GM04503 (cell line): ENCODE results near the gene FOXK2.
"Not testable (repeated sequence)": the region's sequence is repeated elsewhere in the genome, so short reads cannot be mapped to it uniquely, and the experiment has no call there.

Experiments used
- DNase-seq: peaks from one replicate; pipeline ENCODE4 v3.0.0-alpha.2; 2012; ENCODE audit warnings: low read depth

The FOXK2 gene

DNA sequence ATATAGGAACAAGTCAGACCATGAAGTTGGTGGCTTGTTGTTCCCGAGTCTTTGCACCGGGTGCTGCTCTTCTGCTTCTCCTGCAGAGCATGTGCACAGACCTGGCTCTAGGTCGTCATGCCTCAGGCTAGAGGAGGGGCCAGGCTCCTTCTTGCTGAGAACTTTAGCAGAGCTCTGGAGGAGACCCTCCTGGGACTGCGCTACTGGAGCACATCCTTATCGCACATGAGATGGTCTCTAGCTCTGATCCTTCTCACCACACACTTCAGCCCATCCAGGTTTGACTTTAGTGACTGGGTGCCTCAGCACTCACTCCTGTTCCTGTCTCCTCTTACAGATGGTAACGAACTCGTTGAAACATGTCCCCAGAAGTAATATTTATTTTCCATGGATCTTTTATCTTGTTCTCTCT, 14.9 kb downstream of the FOXK2 start:
- DNase-seq = no peak

DNA sequence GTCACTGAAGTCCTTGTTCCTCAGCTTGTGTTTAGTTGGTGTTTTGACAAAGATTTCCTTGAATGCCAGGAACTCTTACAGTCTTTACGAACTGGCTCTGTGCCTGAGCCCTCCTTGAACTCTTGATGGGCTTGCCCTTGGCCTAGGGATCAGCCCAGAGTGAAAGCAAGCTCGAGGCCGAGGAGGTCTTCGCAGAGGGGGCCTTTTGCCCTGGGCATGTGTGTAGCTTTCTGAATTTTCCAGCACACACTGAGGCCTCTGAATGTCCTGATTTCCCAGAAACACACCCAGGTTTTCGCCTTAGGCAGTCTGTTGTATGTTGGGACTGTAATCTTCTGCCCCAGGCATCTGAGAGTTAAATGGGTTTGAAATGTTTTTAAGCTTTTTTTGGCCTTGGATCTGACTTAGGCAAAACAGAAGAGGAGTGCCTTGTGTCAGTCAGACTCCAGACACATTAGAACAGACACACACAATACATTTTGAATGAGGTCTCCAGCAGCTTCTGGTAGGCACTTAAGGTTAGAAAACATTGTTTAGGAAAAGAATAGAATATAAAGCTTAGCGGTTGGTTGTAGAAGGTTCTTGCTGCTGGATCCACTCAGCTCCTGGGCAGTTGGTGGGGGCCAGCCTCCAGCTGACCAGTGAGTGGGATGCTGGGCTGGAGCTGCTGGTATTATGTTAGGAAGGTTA, 17.1 kb downstream of the FOXK2 start:
- no peak for DNase-seq

DNA sequence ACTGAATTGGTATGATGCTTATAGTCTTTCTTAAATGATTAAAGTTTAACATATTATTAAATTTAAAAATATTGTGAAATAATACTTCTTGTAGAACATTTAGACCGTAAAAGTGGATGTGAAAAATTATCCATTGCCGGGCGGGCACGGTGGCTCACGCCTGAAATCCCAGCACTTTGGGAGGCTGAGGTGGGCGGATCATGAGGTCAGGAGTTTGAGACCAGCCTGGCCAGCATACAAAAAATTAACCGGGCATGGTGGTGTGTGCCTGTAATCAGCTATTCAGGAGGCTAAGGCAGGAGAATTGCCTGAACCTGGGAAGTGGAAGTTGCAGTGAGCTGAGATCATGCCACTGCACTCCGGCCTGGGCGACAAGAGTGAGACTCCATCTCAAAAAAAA, 17.7 kb downstream of the FOXK2 start:
- not testable (repeated sequence) for DNase-seq

DNA sequence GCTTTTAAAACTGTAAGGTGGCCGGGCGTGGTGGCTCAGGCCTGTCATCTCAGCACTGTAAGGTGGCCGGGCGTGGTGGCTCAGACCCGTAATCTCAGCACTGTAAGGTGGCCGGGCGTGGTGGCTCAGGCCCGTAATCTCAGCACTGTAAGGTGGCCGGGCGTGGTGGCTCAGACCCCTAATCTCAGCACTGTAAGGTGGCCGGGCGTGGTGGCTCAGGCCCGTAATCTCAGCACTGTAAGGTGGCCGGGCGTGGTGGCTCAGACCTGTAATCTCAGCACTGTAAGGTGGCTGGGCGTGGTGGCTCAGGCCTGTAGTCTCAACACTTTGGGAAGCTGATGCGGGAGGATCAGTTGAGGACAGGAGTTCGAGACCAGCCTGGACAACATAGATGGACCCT, 19.5 kb downstream of the FOXK2 start:
- DNase-seq = not testable (repeated sequence)

DNA sequence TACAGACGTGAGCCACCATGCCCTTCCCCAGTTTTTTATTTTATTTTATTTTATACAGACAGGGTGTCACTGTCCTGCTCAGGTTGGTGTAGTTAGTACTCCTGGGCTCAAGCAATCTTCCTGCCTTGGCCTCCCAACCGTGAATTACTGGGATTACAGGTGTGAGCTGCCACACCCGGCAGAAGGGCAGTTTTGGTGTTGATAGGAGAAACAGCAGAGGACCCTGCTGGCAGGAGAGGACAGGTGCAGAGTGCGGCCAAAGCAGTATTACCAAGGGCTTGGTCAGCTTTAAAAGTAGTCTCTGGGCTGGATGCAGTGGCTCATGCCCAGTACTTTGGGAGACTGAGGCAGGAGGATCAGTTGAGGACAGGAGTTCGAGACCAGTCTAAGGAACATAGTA, 22.9 kb downstream of the FOXK2 start:
- DNase-seq = no peak

DNA sequence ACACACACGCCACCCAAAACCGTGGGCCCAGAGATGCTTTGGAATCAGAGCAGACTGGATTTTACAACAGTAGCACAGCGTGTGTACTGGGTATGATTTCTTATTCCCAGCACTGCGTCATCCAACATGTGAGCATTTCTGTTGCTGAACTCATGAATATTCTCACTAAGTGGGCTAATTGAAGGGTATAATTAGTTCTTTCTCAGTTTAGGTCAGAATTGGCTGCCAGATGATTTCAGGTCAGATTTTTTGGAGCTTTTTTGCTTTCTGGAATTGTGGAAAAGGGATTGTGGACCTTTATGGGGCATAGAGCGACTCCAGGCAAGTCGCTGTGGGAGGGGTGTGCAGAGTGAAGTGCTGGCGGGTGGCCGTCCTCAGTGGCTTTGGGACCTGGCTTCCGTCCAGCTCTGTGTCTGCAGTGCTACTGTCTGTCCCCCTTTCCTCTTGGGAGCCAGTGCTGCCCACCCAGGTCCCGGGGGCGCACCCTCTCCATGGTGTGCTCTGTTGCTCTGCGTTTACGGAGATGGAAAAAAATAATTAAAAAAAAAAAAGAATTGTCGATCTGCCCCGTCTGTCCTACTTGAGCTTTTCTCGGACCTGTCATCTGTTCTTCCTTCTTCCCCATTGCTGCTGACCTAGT, 25.0 kb downstream of the FOXK2 start:
- no peak for DNase-seq

DNA sequence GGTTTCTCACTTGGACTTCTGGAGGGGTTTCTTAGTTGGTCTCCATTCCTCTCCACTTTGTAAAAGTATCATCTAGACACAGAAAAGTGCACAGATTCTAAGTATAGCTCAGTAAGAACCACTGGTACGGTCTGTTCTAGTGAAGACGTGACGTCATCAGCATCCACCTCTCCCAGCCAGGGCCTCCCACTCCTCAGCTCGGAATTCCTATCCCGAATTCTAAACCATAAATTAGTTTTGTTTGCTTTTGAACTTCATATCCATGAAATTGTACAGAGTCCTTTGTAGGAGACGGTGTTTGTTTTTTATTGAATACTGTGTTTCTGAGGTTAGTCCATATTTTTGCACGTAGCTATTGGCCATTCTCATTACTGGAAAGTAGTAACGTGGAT, 25.5 kb downstream of the FOXK2 start:
- no peak for DNase-seq

DNA sequence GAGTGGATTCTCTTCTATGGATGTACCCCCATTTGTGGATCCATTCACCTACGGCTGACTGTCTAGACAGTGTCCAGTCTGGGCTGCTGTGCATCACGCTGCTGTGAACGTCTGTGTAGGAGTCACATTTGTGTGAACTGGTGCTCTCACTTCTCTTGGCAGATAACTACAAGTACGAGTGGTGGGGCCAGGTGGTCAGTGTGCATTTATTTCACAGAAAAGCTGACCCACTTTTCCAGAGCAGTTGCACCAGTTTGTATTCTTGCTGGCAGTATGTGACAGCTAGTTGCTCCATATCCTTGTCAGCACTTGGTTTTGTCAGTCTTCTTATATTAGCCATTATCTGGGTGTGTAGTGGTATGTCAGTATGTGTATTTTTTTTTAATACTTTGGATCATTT, 28.4 kb downstream of the FOXK2 start:
- no peak for DNase-seq

DNA sequence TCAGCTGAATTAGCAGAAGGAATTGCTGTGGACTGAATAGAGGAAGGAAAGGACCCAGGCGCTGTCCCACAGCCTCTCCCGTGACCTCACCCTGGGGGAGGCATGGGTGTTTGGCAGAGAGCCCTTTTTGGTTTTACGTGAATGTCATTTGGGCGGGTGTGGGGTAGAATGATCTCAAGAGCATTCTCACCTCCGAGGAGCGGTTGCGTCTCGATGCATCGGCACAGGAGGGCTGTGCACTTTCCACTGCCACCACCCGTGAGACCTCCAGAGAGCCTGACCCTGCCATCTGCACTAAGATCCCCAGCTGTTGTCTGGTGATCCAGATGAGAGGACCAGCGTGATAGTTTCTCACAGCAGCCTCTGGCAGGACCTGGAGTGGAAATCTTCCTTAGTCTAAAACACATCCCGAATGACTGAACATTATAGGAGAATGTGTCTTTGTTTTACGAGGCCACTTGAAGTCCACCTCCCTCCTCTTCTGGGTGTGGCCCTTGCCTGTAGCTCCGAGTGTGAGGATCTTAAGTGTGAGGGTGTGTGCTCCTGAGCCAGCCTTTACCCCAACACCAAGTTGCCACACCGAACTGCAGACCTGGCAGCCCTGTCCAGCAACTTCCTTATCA, 29.3 kb downstream of the FOXK2 start:
- no peak for DNase-seq

DNA sequence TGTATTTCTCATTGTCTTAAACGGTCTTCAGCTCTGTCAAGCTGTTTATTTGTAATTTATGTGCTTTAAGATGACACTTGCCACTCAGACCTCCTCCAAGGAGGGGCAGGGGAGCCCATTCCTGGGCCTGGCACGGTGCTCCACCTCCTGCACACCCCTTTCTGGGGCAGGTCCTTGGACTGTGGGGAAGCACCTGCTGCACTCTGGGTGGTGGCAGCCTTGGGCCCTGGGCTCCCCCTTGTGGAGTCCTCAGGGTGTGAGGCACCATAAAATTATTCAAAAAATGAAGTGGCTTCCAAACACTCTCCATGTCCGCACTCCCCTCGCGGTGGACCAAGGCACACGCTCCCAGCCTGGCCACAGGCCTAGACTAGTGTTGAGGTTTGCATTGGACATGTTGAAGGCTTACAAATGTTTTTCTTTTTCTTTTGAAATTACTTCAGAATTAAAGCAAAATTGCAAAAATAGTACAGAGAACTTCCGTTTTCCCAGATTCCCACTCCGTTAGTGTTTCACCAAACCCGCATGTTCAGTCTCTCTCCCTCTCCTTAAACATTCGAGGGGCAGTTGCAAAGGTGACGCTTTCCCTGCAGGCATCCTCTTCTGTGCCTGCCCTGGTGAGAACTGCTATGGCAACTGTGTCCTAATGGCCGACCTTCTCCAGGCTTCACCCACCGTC, 32.4 kb downstream of the FOXK2 start:
- DNase-seq = no peak

DNA sequence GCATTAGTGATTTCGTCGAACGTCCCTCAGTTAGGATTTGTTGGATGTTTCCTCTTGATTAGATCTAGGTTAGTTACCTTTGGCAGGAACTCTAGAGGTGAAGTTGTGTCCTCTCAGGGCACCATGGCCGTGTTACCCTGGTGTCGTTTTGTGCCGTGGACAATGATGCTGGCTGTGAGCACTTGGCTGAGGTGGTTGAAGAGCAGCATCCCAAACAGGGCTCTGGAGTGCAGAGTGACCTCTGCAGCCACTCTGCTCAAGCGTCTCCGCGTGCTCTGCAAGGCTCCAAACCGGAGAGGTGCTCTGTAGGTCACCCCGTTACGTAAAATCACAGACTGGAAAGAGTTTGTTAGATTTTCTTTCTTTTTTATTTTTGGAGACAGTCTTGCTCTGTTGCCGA, 33.0 kb downstream of the FOXK2 start:
- DNase-seq = no peak

DNA sequence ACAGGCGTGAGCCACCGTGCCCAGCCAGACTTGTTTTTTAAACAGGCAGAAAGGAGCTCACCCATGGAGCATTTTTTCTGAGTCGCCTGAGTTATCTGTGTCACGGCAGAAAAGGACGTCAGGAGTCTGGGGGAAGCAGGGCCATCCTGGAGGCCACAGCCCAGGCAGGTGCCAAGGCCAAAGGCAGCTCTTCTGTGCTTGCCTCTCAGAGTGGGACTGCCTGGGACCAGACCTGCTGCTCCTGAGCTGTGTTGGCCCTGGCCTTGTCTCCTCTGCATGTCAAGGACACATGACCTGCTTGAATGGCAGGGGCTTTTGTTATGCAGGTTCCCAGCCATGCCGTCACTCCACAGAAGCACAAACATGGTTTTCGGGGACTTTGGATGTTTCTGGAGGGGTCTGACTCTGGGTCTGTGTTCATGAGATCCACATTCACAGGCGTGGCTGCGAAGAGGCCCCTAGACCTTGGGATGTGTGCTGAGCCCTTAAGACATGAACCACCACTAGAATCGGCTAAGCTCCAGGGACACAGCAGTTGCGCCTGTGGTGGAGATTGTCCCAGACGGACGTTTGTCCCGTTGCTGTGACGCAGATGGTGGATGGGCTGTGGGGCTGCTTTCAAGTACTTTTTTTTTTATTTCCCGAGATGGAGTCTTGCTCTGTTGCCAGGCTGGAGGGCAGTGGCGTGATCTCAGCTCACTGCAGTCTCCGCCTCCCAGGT, 33.8 kb downstream of the FOXK2 start:
- DNase-seq = no peak

DNA sequence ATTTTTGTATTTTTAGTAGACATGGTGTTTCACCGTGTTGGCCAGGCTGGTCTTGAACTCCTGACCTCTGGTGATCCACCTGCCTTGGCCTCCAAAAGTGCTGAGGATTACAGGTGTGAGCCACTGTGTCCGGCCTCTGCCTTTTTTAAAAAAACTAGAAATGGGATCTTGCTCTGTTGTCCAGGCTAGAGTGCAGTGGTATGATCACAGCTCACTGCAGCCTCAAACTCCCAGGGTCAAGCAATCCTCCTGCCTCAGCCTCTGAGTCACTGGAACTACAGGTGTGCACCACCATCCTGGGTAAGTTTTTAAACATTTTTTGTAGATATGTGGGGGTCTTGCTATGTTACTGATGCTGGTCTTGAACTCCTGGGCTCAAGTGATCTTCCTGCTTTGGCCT, 38.0 kb downstream of the FOXK2 start:
- not testable (repeated sequence) for DNase-seq

DNA sequence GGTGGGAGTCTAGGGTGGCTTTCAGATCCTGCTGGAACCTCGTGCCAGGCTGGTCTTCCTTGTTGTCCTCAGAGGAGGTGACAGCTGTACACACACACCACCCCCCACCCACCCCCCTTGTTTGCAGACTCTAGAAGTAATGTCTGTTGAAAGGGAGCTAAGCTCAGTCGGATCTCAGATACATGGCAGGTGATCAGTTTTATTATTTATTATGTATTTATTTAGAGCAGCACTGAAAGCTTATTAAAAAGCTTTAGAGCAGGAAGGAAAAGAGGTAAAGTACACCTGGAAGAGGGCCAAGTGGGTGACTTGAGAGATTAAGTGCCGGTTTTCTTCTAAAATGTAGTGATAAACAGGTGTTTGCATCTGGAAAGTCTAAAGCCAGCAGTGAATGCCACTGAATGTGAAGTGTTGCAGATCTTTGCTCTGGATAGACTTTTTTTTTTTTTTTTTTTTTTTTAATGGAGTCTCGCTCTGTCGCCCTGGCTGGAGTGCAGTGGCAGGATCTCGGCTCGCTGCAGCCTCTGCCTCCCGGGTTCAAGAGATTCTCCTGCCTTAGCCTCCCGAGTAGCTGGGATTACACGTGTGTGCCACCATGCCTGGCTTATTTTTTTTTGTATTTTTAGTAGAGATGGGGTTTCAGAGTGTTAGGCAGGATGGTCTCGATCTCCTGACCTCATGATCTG, 40.2 kb downstream of the FOXK2 start:
- no peak for DNase-seq

DNA sequence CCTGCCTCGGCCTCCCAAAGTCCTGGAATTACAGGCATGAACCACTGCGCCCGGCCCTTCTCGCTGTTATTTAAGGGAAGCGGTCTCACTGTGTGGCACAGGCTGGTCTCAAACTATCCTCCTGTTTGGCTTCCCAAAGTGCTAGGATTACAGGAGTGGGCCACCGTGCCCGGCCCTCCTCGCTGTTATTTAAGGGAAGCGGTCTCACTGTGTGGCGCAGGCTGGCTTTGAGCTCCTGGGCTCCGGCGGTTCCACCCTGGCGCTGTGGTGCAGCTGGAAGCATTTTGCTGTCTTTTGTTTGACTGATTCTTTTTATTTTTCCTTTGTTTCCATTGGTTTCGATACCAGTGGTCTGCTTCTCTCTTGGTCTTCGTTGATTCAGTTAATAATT, 40.7 kb downstream of the FOXK2 start:
- no peak for DNase-seq

DNA sequence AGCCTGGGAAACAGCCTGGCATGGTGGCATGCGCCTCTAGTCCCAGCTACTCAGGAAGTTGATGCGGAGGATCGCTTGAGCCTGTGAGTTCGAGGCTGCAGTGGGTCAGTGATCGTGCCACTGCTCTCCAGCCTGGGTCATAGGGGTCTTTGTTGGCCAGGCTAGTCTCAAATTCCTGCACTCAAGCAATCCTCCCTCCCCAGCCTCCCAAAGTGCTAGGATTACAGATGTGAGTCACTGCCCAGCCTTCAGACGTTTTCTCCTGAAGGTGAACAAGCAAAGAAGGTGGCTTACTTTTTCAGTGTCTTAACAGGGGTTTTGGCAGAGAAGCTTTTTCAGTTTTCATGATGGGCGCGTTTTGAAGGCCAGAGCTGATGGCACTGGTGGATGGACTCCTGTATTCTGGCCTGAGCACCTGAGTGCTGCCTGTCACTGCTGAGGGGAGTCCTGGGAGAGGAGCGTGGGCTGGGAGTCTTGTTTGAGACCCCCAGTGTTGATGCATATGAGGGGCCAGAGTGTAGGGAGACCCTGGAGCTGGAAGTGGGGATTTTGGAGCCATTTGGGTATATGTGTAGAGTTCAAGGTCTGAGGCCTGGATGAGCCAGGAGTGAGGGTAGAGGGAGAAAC, 41.4 kb downstream of the FOXK2 start:
- no peak for DNase-seq

DNA sequence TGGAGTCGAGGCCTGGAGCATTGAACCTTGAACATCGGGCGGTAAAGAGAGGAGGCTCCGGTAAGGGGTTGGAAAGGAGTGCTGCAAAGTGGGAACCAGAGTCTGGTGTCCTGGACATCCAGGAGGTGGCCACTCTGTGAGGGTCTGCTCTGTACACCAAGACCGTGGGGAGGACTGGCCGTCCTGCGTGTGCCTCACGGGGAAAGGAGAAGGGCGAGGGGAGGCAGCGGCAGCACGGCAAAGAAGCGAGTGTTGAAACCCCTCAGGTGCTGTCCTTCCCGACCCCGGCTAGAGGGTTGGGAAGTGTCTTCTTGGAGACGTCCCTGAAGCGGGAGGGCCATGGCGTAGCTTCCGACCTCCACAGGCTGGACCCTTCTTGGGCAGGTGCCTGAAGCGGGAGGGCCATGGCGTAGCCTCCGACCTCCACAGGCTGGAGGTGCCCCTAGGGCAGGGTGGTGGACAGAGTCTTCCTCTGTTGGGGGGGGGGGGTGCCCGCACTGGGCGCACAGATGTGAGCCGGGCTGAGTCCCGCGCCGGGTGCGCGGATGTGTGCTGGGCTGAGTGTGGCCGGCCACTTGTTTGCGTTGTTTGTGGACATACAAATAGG, 42.0 kb downstream of the FOXK2 start:
- no peak for DNase-seq

DNA sequence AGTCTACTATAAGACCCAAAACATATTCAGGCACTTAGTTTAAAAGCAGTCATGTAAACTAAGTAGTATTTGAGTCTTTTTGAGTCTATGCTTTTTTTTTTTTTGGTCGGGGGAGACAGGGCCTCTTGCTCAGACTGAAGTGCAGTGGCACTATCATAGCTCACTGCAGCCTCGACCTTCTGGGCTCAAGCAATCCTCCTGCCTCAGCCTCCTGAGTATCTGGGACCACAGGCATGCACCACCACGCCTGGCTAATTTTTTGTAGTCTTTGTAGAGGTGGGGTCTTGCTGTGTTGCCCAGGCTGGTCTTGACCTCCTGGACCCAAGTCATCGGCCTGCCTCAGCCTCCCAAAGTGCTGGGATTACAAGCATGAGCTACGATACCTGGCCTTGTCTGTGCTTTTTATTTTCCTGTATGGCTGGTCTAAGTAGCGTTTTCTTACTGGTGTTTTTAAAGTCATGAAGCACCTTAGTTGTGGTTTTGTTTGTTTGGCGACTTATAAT, 43.2 kb downstream of the FOXK2 start:
- not testable (repeated sequence) for DNase-seq

DNA sequence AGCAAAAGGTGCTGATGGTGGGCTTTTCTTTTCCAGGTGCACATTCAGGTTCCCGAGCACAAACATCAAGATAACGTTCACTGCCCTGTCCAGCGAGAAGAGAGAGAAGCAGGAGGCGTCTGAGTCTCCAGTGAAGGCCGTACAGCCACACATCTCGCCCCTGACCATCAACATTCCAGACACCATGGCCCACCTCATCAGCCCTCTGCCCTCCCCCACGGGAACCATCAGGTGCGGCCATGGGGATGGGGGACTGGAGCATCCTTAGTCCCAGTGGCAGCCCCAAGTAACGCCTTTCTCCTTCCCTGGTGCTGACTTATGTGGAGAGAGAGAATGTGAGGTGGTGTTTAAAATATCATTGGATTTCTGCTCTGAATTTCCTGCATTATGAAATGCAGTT, 43.8 kb downstream of the FOXK2 start:
- DNase-seq = no peak

DNA sequence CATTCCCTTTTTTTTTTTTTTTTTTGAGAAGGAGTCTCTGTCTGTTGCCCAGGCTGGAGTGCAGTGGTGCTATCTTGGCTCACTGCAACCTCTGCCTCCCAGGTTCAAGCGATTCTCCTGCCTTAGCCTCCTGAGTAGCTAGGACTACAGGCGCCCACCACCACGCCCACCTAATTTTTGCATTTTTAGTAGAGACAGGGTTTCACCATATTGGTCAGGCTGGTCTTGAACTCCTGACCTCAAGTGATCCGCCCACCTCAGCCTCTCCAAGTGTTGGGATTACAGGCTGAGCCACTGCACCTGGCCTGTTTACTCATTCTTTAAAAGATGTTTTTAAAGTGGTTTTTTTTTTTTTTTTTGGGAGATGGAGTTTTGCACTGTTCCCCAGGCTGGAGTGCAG, 44.2 kb downstream of the FOXK2 start:
- DNase-seq = not testable (repeated sequence)

DNA sequence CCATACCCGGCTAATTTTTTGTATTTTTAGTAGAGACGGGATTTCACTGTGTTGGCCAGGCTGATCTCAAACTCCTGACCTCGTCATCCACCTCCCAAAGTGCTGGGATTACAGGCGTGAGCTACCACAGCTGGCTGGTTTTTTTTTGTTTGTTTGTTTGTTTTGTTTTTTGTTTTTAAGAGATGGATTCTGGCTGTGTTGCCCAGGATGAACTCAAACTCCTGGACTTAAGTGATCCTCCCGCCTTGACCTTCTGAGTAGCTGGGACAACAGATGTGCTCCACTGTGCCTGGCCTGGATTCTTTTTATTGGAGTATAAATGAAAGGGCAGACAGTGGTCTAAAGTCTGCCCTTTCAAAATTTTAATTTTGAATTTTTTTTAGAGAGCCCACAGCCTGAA, 44.7 kb downstream of the FOXK2 start:
- no peak for DNase-seq
